IMR-90 (cell line): Measurements from ENCODE around the gene HMBS. TPM values are rescaled to one million over a fixed set of nuclear protein-coding genes. Genes with fewer than 3 reads are reported as not detected.
A peak's percentile ranks its signal among the peaks of the same experiment; 100 is the strongest.

Experiments
- ATAC-seq: fragments of 200-7000 bp; cut with Tn5 transposase; 2 replicates; pipeline ENCODE4 v1.9.1; 2020; ENCODE audit warnings: low read depth, mild to moderate bottlenecking, moderate library complexity
- BruUV-seq: library from RNA; stranded (reverse); fragments of 400-500 nt; replicated peaks from 2 replicates; lab custom pipeline; 2021; lab: Mats Ljungman, UMichigan
- CTCF ChIA-PET: fragments of 300-600 bp; formaldehyde crosslinking; extraction: SDS; loops from one replicate; lab custom pipeline; 2021; ENCODE audit warnings: antibody characterized with exemption; lab: Yijun Ruan, JAX
- POLR2A ChIA-PET: fragments of 300-600 bp; sonication (Branson Sonifier 250); formaldehyde crosslinking; loops from one replicate; lab custom pipeline; 2022; ENCODE audit warnings: antibody characterized with exemption; ENCODE audit not compliant: unreplicated experiment; lab: Charles Lee
- DNase-seq: peaks from one replicate; pipeline ENCODE4 v3.0.0; 2013
- H2AFZ ChIP-seq: replicated peaks from 2 replicates; pipeline ENCODE3; 2013; ENCODE audit warnings: low read length, mild to moderate bottlenecking; ENCODE audit not compliant: poor library complexity
- H2AK5ac ChIP-seq: 2 replicates; pipeline ENCODE4 v1.6.1; 2013; ENCODE audit warnings: low read depth, low read length, inconsistent platforms
- H2AK9ac ChIP-seq: replicated peaks from 2 replicates; pipeline ENCODE3; 2013; ENCODE audit warnings: mild to moderate bottlenecking, low read depth, low read length, moderate library complexity; ENCODE audit not compliant: poor library complexity
- H2BK120ac ChIP-seq: 2 replicates; pipeline ENCODE4 v1.6.1; 2013; ENCODE audit warnings: low read depth, low read length, inconsistent platforms
- H2BK15ac ChIP-seq: 3 replicates; pipeline ENCODE4 v1.6.1; 2013; ENCODE audit warnings: low read depth, low read length, inconsistent platforms
- H2BK20ac ChIP-seq: 2 replicates; pipeline ENCODE4 v1.6.1; 2013; ENCODE audit warnings: low read depth, mild to moderate bottlenecking, inconsistent platforms, low read length, moderate library complexity
- H2BK5ac ChIP-seq: 2 replicates; pipeline ENCODE4 v1.6.1; 2013; ENCODE audit warnings: mild to moderate bottlenecking, low read depth, low read length, inconsistent platforms; ENCODE audit not compliant: poor library complexity, severe bottlenecking
- H3K14ac ChIP-seq: replicated peaks from 2 replicates; pipeline ENCODE4 v1.6.1; 2013; ENCODE audit warnings: low read depth, low read length, inconsistent platforms
- H3K18ac ChIP-seq: 2 replicates; pipeline ENCODE4 v1.6.1; 2013; ENCODE audit warnings: low read depth, low read length, control low read depth
- H3K23ac ChIP-seq: 2 replicates; pipeline ENCODE4 v1.6.1; 2013; ENCODE audit warnings: low read depth, low read length, inconsistent platforms
- H3K27ac ChIP-seq: 2 replicates; pipeline ENCODE4 v1.5.1; 2013; ENCODE audit warnings: mild to moderate bottlenecking, control low read depth, low read length; ENCODE audit not compliant: insufficient read depth
- H3K27me3 ChIP-seq: 2 replicates; pipeline ENCODE4 v1.6.1; 2013; ENCODE audit warnings: low read length; ENCODE audit not compliant: control insufficient read depth, insufficient read depth
- H3K36me3 ChIP-seq: 2 replicates; pipeline ENCODE4 v1.6.1; 2013; ENCODE audit warnings: low read length, mixed read lengths; ENCODE audit not compliant: control insufficient read depth, insufficient read depth
- H3K4ac ChIP-seq: 2 replicates; pipeline ENCODE4 v1.6.1; 2013; ENCODE audit warnings: low read depth, low read length, inconsistent platforms
- H3K4me1 ChIP-seq: 2 replicates; pipeline ENCODE4 v1.6.1; 2013; ENCODE audit warnings: low read length, mixed read lengths; ENCODE audit not compliant: control insufficient read depth, insufficient read depth
- H3K4me2 ChIP-seq: 2 replicates; pipeline ENCODE4 v1.6.1; 2013; ENCODE audit warnings: low read depth, mild to moderate bottlenecking, control low read depth, low read length, moderate library complexity
- H3K4me3 ChIP-seq: 2 replicates; pipeline ENCODE4 v1.5.1; 2013; ENCODE audit warnings: low read depth, mild to moderate bottlenecking, control low read depth, low read length, moderate library complexity; ENCODE audit not compliant: insufficient read depth
- H3K56ac ChIP-seq: 2 replicates; pipeline ENCODE4 v1.6.1; 2013; ENCODE audit warnings: low read length, inconsistent platforms; ENCODE audit not compliant: insufficient read depth; ENCODE audit errors: extremely low read depth
- H3K79me1 ChIP-seq, 2 experiments: 2 replicates each; pipeline ENCODE4 v1.6.1; 2013; ENCODE audit warnings: low read length in 2 of 2, inconsistent platforms in 1 of 2, low read depth in 1 of 2
- H3K9ac ChIP-seq: 2 replicates; pipeline ENCODE4 v1.6.1; 2013; ENCODE audit warnings: low read depth, low read length, control low read depth
- H3K9me1 ChIP-seq: 2 replicates; pipeline ENCODE4 v1.6.1; 2013; ENCODE audit warnings: low read length, inconsistent platforms; ENCODE audit not compliant: insufficient read depth
- H3K9me3 ChIP-seq: 2 replicates; pipeline ENCODE4 v1.6.1; 2013; ENCODE audit warnings: low read length; ENCODE audit not compliant: control insufficient read depth, insufficient read depth
- H4K20me1 ChIP-seq: 2 replicates; pipeline ENCODE4 v1.6.1; 2013; ENCODE audit warnings: low read length, inconsistent platforms; ENCODE audit not compliant: insufficient read depth
- H4K5ac ChIP-seq: 2 replicates; pipeline ENCODE4 v1.6.1; 2013; ENCODE audit warnings: mild to moderate bottlenecking, low read depth, low read length, control low read depth
- H4K8ac ChIP-seq, 2 experiments: 2 replicates each; pipeline ENCODE4 v1.6.1; 2013; ENCODE audit warnings: low read depth in 2 of 2, low read length in 2 of 2, control low read depth in 1 of 2, inconsistent platforms in 1 of 2
- H4K91ac ChIP-seq: 2 replicates; pipeline ENCODE4 v1.6.1; 2013; ENCODE audit warnings: low read depth, low read length, inconsistent platforms; ENCODE audit not compliant: insufficient read depth
- BHLHE40 ChIP-seq: fragments of 150-350 bp; IDR thresholded peaks from 2 replicates; pipeline ENCODE4 v1.6.1; 2016; ENCODE audit warnings: mild to moderate bottlenecking, low read depth, low read length
- CEBPB ChIP-seq: IDR thresholded peaks from 2 replicates; pipeline ENCODE4 v1.6.1; 2012; ENCODE audit warnings: low read depth, low read length, improper control_type of control experiment
- CHD1 ChIP-seq: IDR thresholded peaks from 2 replicates; pipeline ENCODE4 v1.6.1; 2012; ENCODE audit warnings: low read depth, low read length, improper control_type of control experiment
- FOS ChIP-seq: fragments of 150-350 bp; IDR thresholded peaks from 2 replicates; pipeline ENCODE4 v1.6.1; 2016; ENCODE audit warnings: low read depth, low read length
- MAFK ChIP-seq: IDR thresholded peaks from 2 replicates; pipeline ENCODE4 v1.6.1; 2012; ENCODE audit warnings: low read depth, low read length, improper control_type of control experiment
- MAZ ChIP-seq: IDR thresholded peaks from 2 replicates; pipeline ENCODE4 v1.6.1; 2012; ENCODE audit warnings: low read depth, mild to moderate bottlenecking, low read length, improper control_type of control experiment, moderate library complexity, borderline replicate concordance
- MXI1 ChIP-seq: IDR thresholded peaks from 2 replicates; pipeline ENCODE4 v1.6.1; 2012; ENCODE audit warnings: low read depth, mild to moderate bottlenecking, low read length, moderate library complexity, borderline replicate concordance
- NFE2L2 ChIP-seq: fragments of 150-350 bp; IDR thresholded peaks from 2 replicates; pipeline ENCODE4 v1.6.1; 2016; ENCODE audit warnings: low read depth, mild to moderate bottlenecking, low read length
- POLR2A ChIP-seq: IDR thresholded peaks from 2 replicates; pipeline ENCODE4 v1.6.1; 2012; ENCODE audit warnings: mild to moderate bottlenecking, low read depth, low read length
- RAD21 ChIP-seq: IDR thresholded peaks from 2 replicates; pipeline ENCODE4 v1.6.1; 2012; ENCODE audit warnings: low read length, improper control_type of control experiment
- RCOR1 ChIP-seq: IDR thresholded peaks from 2 replicates; pipeline ENCODE4 v1.6.1; 2012; ENCODE audit warnings: mild to moderate bottlenecking, low read length, improper control_type of control experiment; ENCODE audit not compliant: insufficient replicate concordance
- RFX5 ChIP-seq: IDR thresholded peaks from 2 replicates; pipeline ENCODE4 v1.8.0; 2012; ENCODE audit warnings: low read depth, mild to moderate bottlenecking, low read length, moderate library complexity
- SMC3 ChIP-seq: fragments of 150-350 bp; IDR thresholded peaks from 2 replicates; pipeline ENCODE4 v1.6.1; 2016; ENCODE audit warnings: low read depth, mild to moderate bottlenecking, antibody characterized with exemption, low read length, moderate library complexity
- WGBS, 2 experiments: methylation state at CpG; one replicate each; pipeline versions ENCODE4 v1.1.5 to v1.1.7; 2013; ENCODE audit warnings: missing lambda C conversion rate in 2 of 2; ENCODE audit not compliant: insufficient read length in 1 of 2; ENCODE audit errors: extremely low coverage in 2 of 2; 5-methylcytosine and 5-hydroxymethylcytosine counted together
- dilution Hi-C: fragments of 300-500 bp; cut with HindIII; formaldehyde crosslinking; loops from one replicate; pipeline ENCODE4 v1.14.3; 2018; ENCODE audit warnings: low sequenced_read_pairs; ENCODE audit not compliant: unreplicated experiment
- in situ Hi-C: fragments of 300-500 bp; cut with MboI; formaldehyde crosslinking; loops from 3 replicates; pipeline ENCODE4 v1.14.3; 2019; ENCODE audit warnings: low sequenced_read_pairs, inconsistent platforms, mixed read lengths
- intact Hi-C: fragments of 100-400 bp; cut with micrococcal nuclease; formaldehyde crosslinking; loops from 2 replicates; pipeline ENCODE4 v1.10.0; 2022
- polyA plus RNA-seq, 3 experiments: library from polyadenylated mRNA; depleted of rRNA; stranded (reverse); fragments of >200 nt; gene quantifications; 2 replicates each; pipeline ENCODE4 v1.2.3, GENCODE V29; 2012; ENCODE audit warnings: low replicate concordance in 1 of 3
- total RNA-seq: library from RNA; depleted of rRNA; stranded (reverse); fragments of >200 nt; gene quantifications from 2 replicates; pipeline ENCODE4 v1.2.3, GENCODE V29; 2012
- TF ChIP-seq, protein P1 (sequence below): fragments of 150-350 bp; IDR thresholded peaks from 2 replicates; pipeline ENCODE4 v1.6.1; 2016; ENCODE audit warnings: low read depth, mild to moderate bottlenecking, low read length, moderate library complexity, borderline replicate concordance
- TF ChIP-seq, protein P2 (sequence below): fragments of 150-350 bp; IDR thresholded peaks from 2 replicates; pipeline ENCODE4 v1.6.1; 2017; ENCODE audit warnings: mild to moderate bottlenecking, antibody characterized with exemption, low read length, low read depth
- TF ChIP-seq, protein P3 (sequence below): conservative IDR thresholded peaks from 2 replicates; pipeline ENCODE4 v1.5.1; 2012; ENCODE audit warnings: mild to moderate bottlenecking, low read depth, low read length, improper control_type of control experiment

HMBS gene
- total and polyA plus RNA-seq, 2 of the 4 experiments (the other 2 are of a cell fraction), result 17.9 to 59.5 TPM

DNA sequence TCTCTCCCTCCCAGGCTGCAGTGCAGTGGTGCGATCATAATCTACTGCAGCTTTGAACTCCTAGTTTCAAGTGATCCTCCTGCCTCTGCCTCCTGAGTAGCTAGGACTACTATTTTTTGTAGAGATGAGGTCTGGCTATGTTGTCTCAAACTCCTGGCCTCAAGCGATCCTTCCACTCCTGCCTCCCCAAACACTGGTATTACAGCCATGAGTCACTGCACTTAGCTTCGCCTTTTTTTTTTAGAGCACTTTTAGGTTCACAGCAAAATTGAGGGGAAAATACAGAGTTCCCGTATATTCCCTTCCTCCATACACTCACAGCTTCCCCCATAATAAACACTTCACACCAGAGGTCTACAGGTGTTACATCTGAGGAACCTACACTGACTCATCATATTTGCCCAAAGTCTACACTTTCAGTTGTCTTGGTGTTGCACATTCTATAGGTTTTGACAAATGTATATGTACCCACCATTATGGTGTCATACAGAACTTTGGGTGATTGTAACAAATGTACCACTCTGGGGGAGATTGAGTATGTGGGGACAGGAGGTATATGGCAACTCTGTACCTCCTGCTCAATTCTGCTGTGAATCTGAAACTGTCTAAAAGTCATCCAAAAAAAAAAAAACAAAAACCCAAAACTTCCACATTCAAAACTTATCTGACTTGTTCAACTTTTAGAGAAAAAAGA is 42.7 kb upstream of the HMBS start:
- H2AK9ac ChIP-seq, result peak overlapping the region; percentile 1
- no peak overlapping the region for H2AK5ac ChIP-seq
- DNase-seq, result peak; percentile 16
- H4K5ac ChIP-seq, result no peak overlapping the region
- dilution Hi-C loops, result no loop called here
- no peak overlapping the region for H3K4me3 ChIP-seq
- H3K9ac ChIP-seq, result no peak overlapping the region
- H3K4ac ChIP-seq, result no peak overlapping the region
- no TSS peak for BruUV-seq
- no peak overlapping the region for H3K18ac ChIP-seq
- H2BK20ac ChIP-seq, result no peak overlapping the region
- intact Hi-C loops, result no loop called here
- no peak overlapping the region for H4K8ac ChIP-seq
- POLR2A ChIA-PET, result no interaction called here
- H3K4me1 ChIP-seq, result no peaks in the 10 kb centered on the region
- no peak overlapping the region for H4K91ac ChIP-seq
- no peak overlapping the region for H3K27ac ChIP-seq
- no peak overlapping the region for H3K4me2 ChIP-seq
- no peak overlapping the region for H2BK5ac ChIP-seq
- H3K56ac ChIP-seq, result no peak overlapping the region
- peaks cover 18% of the 10 kb centered on the region for H3K36me3 ChIP-seq
- H3K79me1 ChIP-seq, result no peaks in the 10 kb centered on the region
- no peak overlapping the region for H2BK15ac ChIP-seq
- no peak overlapping the region for H3K14ac ChIP-seq
- in situ Hi-C loops, result no loop called here
- TF ChIP-seq MAFK (no peak), CEBPB (no peak), SMC3 (no peak), NFE2L2 (no peak), CHD1 (no peak), MXI1 (no peak), MAZ (no peak), FOS (no peak), RFX5 (no peak), RAD21 (no peak), POLR2A (no peak), BHLHE40 (no peak), RCOR1 (no peak)
- TF ChIP-seq, protein P1, sequence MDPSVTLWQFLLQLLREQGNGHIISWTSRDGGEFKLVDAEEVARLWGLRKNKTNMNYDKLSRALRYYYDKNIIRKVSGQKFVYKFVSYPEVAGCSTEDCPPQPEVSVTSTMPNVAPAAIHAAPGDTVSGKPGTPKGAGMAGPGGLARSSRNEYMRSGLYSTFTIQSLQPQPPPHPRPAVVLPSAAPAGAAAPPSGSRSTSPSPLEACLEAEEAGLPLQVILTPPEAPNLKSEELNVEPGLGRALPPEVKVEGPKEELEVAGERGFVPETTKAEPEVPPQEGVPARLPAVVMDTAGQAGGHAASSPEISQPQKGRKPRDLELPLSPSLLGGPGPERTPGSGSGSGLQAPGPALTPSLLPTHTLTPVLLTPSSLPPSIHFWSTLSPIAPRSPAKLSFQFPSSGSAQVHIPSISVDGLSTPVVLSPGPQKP, result no peak
- TF ChIP-seq, protein P2, sequence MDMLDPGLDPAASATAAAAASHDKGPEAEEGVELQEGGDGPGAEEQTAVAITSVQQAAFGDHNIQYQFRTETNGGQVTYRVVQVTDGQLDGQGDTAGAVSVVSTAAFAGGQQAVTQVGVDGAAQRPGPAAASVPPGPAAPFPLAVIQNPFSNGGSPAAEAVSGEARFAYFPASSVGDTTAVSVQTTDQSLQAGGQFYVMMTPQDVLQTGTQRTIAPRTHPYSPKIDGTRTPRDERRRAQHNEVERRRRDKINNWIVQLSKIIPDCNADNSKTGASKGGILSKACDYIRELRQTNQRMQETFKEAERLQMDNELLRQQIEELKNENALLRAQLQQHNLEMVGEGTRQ, result no peak
- TF ChIP-seq, protein P3, sequence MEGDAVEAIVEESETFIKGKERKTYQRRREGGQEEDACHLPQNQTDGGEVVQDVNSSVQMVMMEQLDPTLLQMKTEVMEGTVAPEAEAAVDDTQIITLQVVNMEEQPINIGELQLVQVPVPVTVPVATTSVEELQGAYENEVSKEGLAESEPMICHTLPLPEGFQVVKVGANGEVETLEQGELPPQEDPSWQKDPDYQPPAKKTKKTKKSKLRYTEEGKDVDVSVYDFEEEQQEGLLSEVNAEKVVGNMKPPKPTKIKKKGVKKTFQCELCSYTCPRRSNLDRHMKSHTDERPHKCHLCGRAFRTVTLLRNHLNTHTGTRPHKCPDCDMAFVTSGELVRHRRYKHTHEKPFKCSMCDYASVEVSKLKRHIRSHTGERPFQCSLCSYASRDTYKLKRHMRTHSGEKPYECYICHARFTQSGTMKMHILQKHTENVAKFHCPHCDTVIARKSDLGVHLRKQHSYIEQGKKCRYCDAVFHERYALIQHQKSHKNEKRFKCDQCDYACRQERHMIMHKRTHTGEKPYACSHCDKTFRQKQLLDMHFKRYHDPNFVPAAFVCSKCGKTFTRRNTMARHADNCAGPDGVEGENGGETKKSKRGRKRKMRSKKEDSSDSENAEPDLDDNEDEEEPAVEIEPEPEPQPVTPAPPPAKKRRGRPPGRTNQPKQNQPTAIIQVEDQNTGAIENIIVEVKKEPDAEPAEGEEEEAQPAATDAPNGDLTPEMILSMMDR, result no peak
- H3K9me3 ChIP-seq, result no peaks in the 10 kb centered on the region
- H4K20me1 ChIP-seq, result no peaks in the 10 kb centered on the region; the same call in 1 of the 2 replicates
- no CpG with 5 or more reads among the region's 4 CpGs for WGBS, 2 experiments
- no peaks in the 10 kb centered on the region for H3K9me1 ChIP-seq
- H2BK120ac ChIP-seq, result no peak overlapping the region
- H3K23ac ChIP-seq, result no peak overlapping the region
- ATAC-seq, result no peak
- H2AFZ ChIP-seq, result no peak overlapping the region
- CTCF ChIA-PET, result interaction anchor here (0.6 kb wide), 1 partner anchor 34 kb away, joined by 3 read pairs; no protein-coding TSS in a partner anchor
- no peaks in the 10 kb centered on the region for H3K27me3 ChIP-seq
